PC-3 (cell line): ENCODE measurements around the gene SCGB1D1. TPM values are rescaled to one million over a fixed set of nuclear protein-coding genes. Genes with fewer than 3 reads are reported as not detected.

Source experiments
- ATAC-seq: fragments of 200-7000 bp; cut with Tn5 transposase; 2 replicates; pipeline ENCODE4 v1.9.1; 2020; ENCODE audit warnings: mild to moderate bottlenecking, moderate library complexity
- BruUV-seq: library from RNA; stranded (reverse); fragments of 400-500 nt; replicated peaks from 2 replicates; lab custom pipeline; 2021; lab: Mats Ljungman, UMichigan
- CTCF ChIA-PET: fragments of 300-600 bp; sonication (Branson Sonifier 250); formaldehyde crosslinking; loops from one replicate; lab custom pipeline; 2022; ENCODE audit warnings: antibody characterized with exemption; lab: Charles Lee
- POLR2A ChIA-PET: fragments of 300-600 bp; sonication (Branson Sonifier 250); formaldehyde crosslinking; loops from one replicate; lab custom pipeline; 2022; ENCODE audit warnings: antibody characterized with exemption; ENCODE audit not compliant: unreplicated experiment; lab: Charles Lee
- DNase-seq: peaks from one replicate; pipeline ENCODE4 v3.0.0-alpha.2; 2015
- H2AFZ ChIP-seq: fragments of 300-600 bp; sonication (generic); 2 replicates; pipeline ENCODE4 v1.6.0; 2016; ENCODE audit warnings: antibody characterized with exemption, low read length
- H3F3A ChIP-seq: fragments of 300-600 bp; sonication (generic); one replicate; pipeline ENCODE4 v1.6.0; 2017; ENCODE audit warnings: antibody characterized with exemption, low read length, control low read depth, mild to moderate bottlenecking; ENCODE audit not compliant: unreplicated experiment
- H3K27ac ChIP-seq: fragments of 300-600 bp; sonication (generic); 2 replicates; pipeline ENCODE4 v1.5.1; 2016; ENCODE audit warnings: mild to moderate bottlenecking, low read length
- H3K27me3 ChIP-seq: fragments of 300-600 bp; sonication (generic); 2 replicates; pipeline ENCODE4 v1.6.1; 2016; ENCODE audit warnings: low read length, mixed read lengths
- H3K36me3 ChIP-seq: fragments of 300-600 bp; sonication (generic); 2 replicates; pipeline ENCODE4 v1.6.1; 2016; ENCODE audit warnings: low read depth, mixed run types, low read length, mixed read lengths
- H3K4me1 ChIP-seq: fragments of 300-600 bp; sonication (generic); 2 replicates; pipeline ENCODE4 v1.5.1; 2016; ENCODE audit warnings: low read length; ENCODE audit not compliant: insufficient read depth
- H3K4me2 ChIP-seq: fragments of 300-600 bp; sonication (generic); 2 replicates; pipeline ENCODE4 v1.6.0; 2016; ENCODE audit warnings: low read length
- H3K4me3 ChIP-seq: fragments of 300-600 bp; sonication (generic); 2 replicates; pipeline ENCODE4 v1.5.1; 2016; ENCODE audit warnings: mild to moderate bottlenecking, low read length, mixed read lengths
- H3K79me2 ChIP-seq: fragments of 300-600 bp; sonication (generic); 2 replicates; pipeline ENCODE4 v1.6.1; 2017; ENCODE audit warnings: low read length, mixed read lengths
- H3K9ac ChIP-seq: fragments of 300-600 bp; sonication (generic); 2 replicates; pipeline ENCODE4 v1.6.0; 2016; ENCODE audit warnings: mild to moderate bottlenecking, low read length
- H3K9me2 ChIP-seq: fragments of 300-600 bp; sonication (generic); replicated peaks from 2 replicates; pipeline ENCODE4 v1.6.1; 2016; ENCODE audit warnings: mixed run types, low read length, mixed read lengths
- H3K9me3 ChIP-seq: fragments of 300-600 bp; sonication (generic); 2 replicates; pipeline ENCODE4 v1.6.1; 2016; ENCODE audit warnings: low read length, mixed read lengths
- H4K20me1 ChIP-seq: fragments of 300-600 bp; sonication (generic); 2 replicates; pipeline ENCODE4 v1.6.1; 2016; ENCODE audit warnings: low read length, mixed read lengths
- CTCF ChIP-seq: fragments of 300-600 bp; sonication (generic); conservative IDR thresholded peaks from 2 replicates; pipeline ENCODE4 v1.5.1; 2017; ENCODE audit warnings: antibody characterized with exemption, low read depth, mild to moderate bottlenecking, low read length
- EZH2 ChIP-seq: fragments of 300-600 bp; sonication (generic); IDR thresholded peaks from one replicate; pipeline ENCODE4 v1.6.1; 2017; ENCODE audit warnings: antibody characterized with exemption, mild to moderate bottlenecking, low read length; ENCODE audit not compliant: unreplicated experiment
- EZH2phosphoT487 ChIP-seq: fragments of 300-600 bp; sonication (generic); IDR thresholded peaks from 2 replicates; pipeline ENCODE4 v1.6.1; 2018; ENCODE audit warnings: mild to moderate bottlenecking, antibody characterized with exemption, low read length, borderline replicate concordance
- intact Hi-C: fragments of 100-400 bp; cut with micrococcal nuclease; formaldehyde crosslinking; loops from 2 replicates; pipeline ENCODE4 v1.9.0; 2023
- total RNA-seq: library from RNA; depleted of rRNA; stranded (reverse); fragments of >200 nt; gene quantifications from 2 replicates; pipeline ENCODE4 v1.2.3, GENCODE V29; 2014

SCGB1D1 gene
- total RNA-seq, 1 experiment from 2014 or later = not detected

GRCh38 chr11:62223095-62223494 lies 33.1 kb downstream of the SCGB1D1 start:
- H3K4me3 ChIP-seq = no peak overlapping the region
- no peaks in the 10 kb centered on the region for H3K4me1 ChIP-seq
- no peaks in the 10 kb centered on the region for H3K79me2 ChIP-seq
- TF ChIP-seq EZH2phosphoT487 (no peak), CTCF (no peak), EZH2 (no peak)
- H4K20me1 ChIP-seq = no peaks in the 10 kb centered on the region
- no peaks in the 10 kb centered on the region for H3F3A ChIP-seq
- no TSS peak for BruUV-seq
- no peaks in the 10 kb centered on the region; the same call in 1 of the 2 replicates for H3K27me3 ChIP-seq
- H3K9me2 ChIP-seq = no peaks in the 10 kb centered on the region
- intact Hi-C loops = no loop called here
- no peak overlapping the region for H3K4me2 ChIP-seq
- no peak overlapping the region for H3K9ac ChIP-seq
- CTCF ChIA-PET = no interaction called here
- no peaks in the 10 kb centered on the region for H3K36me3 ChIP-seq
- POLR2A ChIA-PET = no interaction called here
- DNase-seq (no peak), ATAC-seq (no peak)
- no peak overlapping the region for H2AFZ ChIP-seq
- H3K27ac ChIP-seq = no peak overlapping the region
- H3K9me3 ChIP-seq = peaks cover 34% of the 10 kb centered on the region

GRCh38 chr11:62233730-62234129 lies 43.7 kb downstream of the SCGB1D1 start:
- Histone ChIP-seq H3K4me3 (no peak overlapping the region), H3K9ac (no peak overlapping the region), H3K9me3 (no peaks in the 10 kb centered on the region), H4K20me1 (no peaks in the 10 kb centered on the region), H3K4me2 (no peak overlapping the region), H3K27ac (no peak overlapping the region), H3K9me2 (no peaks in the 10 kb centered on the region), H3F3A (no peaks in the 10 kb centered on the region), H2AFZ (no peak overlapping the region), H3K27me3 (peaks cover 37% of the 10 kb centered on the region), H3K4me1 (no peaks in the 10 kb centered on the region), H3K79me2 (no peaks in the 10 kb centered on the region), H3K36me3 (no peaks in the 10 kb centered on the region)
- ChIA-PET CTCF (no interaction called here), POLR2A (no interaction called here)
- no TSS peak for BruUV-seq
- TF ChIP-seq EZH2 = no peak
- no peak for TF ChIP-seq EZH2phosphoT487
- peak; percentile 54 for TF ChIP-seq CTCF
- intact Hi-C loops = loop anchor here (1.0 kb wide), 1 partner anchor 78 kb away; no protein-coding TSS in a partner anchor
- DNase-seq = peak; percentile 37
- peak; percentile 37; the same call in 1 of the 2 replicates for ATAC-seq

GRCh38 chr11:62236187-62236586 lies 46.2 kb downstream of the SCGB1D1 start:
- no peaks in the 10 kb centered on the region for H3K79me2 ChIP-seq
- H3K4me1 ChIP-seq = no peaks in the 10 kb centered on the region
- no peaks in the 10 kb centered on the region for H3F3A ChIP-seq
- no peaks in the 10 kb centered on the region for H4K20me1 ChIP-seq
- no peak overlapping the region for H3K27ac ChIP-seq
- no peaks in the 10 kb centered on the region for H3K9me3 ChIP-seq
- ChIA-PET POLR2A (interaction anchor here (0.6 kb wide), 1 partner anchor 806 kb away, joined by 3 read pairs; no protein-coding TSS in a partner anchor), CTCF (no interaction called here)
- peaks cover 45% of the 10 kb centered on the region for H3K27me3 ChIP-seq
- DNase-seq = no peak
- no peak overlapping the region for H2AFZ ChIP-seq
- H3K9me2 ChIP-seq = no peaks in the 10 kb centered on the region
- H3K9ac ChIP-seq = no peak overlapping the region
- no peak overlapping the region for H3K4me2 ChIP-seq
- H3K4me3 ChIP-seq = no peak overlapping the region
- no peak for TF ChIP-seq EZH2
- TF ChIP-seq CTCF = no peak
- TF ChIP-seq EZH2phosphoT487 = no peak
- no peaks in the 10 kb centered on the region for H3K36me3 ChIP-seq
- no TSS peak for BruUV-seq
- ATAC-seq = no peak
- intact Hi-C loops = no loop called here
